Stimulated activated CD8-positive, alpha-beta memory T cell treated with anti-CD3 and anti-CD28 coated beads, Interleukin-4, amount 100 ng/mL, for 48 hours (primary cell): Measurements from ENCODE around the gene ARVCF.

Source experiments
- DNase-seq: peaks from one replicate; pipeline ENCODE4 v3.0.0-alpha.2; 2020

The ARVCF gene

DNA sequence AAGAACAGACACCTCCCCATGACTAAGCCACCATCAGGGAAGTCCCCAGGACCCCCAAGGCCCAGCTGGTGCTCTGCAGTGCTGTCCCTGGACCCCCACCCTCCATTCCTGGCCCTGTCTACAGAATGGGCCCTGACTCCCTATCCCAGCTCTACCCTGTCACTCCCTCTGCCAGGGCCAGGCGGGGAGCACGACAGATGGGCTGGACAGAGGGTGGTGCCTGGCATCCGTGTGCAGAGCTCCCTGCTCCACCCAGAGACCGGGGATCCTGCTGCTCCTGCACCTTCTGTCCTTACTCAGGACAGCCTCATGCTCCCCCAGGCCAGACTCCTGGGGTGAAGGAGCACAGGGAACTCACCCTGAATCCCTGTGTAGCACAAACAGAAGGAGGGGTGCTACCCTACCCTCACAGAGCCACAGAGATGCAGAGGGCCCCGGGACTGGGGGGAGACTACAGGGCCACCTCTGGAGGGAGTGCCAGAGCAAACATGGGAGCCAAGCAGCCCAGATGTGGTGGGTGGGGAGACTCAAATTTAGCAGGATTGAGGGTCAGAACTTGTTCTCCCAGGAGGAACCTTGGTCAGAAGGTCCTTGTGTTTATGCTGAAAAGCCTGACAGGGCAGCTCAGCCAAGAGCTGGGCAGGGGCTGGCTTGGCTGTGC lies 2.0 kb downstream of the ARVCF start:
- no peak for DNase-seq

DNA sequence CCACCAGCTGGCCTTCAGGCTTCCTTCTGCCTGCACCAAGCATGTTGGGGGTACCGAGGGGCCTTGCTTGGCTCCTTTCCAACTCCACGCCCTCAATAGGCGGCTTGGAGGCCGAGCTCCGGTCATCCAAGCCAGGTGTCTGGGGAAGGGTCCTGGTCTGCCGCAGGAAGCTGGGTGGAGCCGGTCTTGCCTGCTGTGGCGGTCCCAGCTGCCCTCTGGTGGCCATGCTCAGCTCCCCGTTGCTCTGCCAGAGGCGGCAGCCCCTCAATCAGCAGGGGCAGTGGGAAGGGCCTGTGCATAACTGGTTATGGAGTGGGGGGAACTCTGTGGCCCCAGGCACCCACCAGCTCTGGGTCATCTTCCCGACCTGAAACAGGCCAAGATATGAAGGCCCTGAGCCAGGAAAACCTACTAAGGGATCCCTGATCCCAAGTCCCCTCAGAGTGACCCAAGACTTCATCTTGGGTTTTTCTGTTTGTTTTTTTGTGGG lies 3.2 kb downstream of the ARVCF start:
- peak; percentile 64 for DNase-seq

DNA sequence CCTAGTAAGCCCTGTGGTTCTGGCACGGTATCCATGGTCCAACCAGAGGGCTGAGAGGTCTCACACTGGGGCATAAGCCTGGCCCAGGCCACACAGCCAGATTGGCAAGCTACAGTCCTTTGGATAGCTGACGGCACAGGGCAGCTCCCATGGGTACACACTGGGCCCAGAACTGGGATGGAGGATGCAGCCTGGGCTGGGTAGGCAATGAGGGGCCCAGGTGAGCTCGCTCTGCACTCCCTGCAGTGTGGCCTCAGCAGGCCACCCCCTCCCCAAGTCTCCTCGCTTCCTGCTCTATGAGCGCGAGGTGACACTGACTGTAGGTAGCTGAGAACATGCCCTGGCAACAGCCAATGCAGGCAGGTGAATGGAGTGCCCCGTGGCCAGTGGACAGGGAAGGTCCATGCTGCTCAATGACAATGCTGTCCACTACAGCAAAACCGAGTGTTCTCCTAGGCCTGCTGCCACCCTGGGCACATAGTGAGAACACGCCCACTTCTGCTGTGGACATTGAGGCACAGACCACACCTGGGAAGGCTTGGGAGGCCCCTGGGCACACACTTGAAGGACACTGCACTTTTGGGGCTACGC lies 3.8 kb downstream of the ARVCF start:
- DNase-seq, result no peak

DNA sequence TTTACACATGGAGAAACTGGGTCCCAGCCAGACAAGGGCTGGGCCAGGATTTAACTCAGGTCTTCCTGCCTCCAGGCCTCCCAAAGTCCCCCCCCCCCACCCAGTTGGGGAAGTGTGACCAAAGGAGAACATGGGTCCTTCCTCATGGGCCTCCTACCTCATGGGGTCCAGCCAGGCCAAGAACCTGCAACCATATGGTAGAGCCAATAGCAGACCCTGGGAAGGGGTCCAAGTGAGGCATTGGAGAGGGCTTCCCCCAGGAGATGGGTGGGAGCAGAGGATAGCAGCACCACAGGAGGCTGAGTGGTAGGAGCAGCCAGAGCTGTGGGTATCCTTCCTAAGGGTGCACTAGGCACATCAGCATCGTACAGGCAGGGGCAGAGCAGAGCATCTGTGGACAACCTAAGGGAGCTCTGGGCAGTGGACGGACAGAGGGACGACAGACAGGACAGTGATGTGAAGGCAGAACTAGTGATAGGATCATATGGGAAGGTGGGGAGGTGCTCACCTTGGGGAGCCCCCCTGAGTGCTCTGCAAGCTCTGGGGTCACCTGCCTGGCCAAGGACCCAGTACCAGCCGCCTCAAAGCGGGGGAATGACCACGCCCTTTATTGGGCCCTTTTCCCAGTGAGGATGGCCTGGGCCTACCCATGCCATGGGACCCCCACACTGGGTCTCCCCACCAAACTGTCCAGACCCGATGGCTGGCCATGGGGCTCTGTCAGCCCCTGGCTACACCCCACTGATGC lies 4.5 kb downstream of the ARVCF start:
- DNase-seq, result no peak

DNA sequence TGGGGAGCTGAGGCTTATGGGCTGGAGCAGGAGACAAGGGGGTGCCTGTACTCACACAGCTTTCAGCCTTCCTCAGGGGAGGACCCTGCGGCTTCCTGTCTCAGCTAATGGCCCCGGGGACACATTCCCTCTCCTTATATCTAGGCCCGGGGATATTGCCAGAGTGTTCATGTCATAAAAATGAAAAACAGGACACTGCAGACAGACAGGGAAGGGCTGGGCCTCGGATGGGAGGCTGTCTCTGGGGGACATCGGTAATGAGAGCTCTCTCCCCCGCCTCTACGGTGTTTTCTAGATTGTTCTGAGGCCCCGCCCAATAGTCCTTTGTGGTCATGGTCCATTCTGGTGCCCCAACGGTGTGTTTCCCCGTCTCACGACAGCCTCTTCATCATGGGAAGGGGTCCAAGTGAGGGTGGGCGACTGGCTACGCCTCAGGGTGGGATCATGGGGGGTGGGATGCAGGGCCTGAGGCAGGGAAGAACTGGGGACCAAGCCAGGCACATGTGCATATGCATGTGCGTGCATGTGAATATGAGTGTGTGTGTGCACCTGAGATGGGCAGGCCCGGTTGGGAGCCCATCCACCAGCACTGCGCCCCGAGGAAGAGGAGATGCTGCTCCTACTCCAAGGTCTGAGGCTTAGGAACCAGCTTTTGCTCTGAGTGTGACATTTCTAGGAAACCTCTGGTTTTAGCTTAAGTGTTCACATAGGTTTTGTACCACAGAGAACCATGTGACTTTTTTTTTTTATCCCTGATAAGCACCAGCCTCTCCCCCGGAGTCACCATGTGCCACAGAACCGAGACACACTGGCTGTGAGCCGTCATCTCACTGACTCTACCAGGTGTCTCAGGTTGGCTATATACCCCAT lies 5.3 kb downstream of the ARVCF start:
- no peak for DNase-seq

DNA sequence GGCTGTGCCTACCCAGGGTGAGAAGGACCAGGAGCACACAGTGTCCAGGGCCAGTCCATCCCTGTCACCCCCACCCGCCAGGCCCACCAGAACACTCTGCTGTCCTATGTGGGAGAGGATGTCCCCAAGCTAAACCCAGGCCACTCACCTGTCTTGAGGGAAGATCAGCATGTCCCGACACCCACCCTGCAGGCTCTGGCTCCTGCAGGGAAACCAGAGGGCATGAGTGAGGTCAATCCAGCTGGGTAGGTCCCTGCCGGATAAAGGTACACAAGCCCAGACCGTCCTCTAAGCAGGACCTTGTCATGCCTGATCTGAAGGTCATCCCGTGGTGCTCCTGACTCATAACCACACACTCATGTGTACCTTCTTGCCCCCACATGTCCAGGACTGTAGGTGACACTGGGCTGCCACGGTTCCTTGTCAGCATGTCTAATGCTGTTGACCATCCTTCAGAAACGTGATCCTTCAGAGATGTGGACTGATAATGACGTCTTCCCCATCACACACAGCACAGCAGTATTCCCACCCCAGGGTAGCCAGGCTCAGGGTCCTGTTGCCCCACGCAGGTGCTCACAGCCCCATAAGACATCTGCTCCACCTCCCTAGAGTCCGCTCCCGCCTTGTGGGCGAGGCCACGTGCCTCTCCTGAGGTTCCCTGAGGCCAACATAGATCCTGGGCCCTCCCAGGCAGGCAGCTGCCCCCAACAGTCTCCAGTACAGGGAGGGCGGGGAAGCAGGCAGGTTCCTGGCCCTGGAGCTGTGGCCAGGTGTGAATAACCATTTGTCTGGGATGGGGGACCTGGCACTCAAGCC lies 6.1 kb downstream of the ARVCF start:
- DNase-seq, result no peak

DNA sequence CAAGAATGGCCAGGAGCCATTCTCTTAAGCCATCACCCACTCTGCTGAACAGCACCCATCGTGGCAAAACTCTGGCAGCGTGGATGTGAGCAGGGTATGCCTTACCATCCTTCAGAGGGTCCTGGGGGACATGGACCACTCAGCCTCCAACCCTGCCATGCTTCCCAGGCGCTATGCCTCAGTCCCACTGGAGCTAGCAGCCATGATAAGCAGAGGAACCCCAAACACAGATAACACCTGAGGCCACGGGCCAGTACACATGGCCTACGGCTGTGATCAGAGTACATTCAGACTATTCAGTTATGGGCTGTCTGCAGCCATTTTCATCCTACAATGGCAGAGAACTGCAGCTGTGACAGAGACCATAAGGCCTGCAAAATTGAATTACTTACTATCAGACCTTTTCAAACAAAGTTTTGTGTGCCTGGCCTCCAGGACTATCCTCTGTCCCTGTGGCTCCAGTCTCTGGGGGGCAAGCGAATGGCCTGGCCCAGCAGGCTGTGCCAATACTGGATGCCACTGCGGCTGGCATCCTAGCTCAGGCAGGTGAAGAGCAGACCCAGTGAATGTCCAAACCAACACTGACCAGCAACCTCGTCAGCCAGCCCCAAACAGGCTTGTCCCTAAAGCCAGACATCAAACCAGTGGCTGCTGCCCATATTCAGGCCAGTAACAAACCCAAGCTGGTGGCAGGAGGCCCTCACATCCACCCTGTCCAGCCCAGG lies 6.9 kb downstream of the ARVCF start:
- DNase-seq, result no peak

DNA sequence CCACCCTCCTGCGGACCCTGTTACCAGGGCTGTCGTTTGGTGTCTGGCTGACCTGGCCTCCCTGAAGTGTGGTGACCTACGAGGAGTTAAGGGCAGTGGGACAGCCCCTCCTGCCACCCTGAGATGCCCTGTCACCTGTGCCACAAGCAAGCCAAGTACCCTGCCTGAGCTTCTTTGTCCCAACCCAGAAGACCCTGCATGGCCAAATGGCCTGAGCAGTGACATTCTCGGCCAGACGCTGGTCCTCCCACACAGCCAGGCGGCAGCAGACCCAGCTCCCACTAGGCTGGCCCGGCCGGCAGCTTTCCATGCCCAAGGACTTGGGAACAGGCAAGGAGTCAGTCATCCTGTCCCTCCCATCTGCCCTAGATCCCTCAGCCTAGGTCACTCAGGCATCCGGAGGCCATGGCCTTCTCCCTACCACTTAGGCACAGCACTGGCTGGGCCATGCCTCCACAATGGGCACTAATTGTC lies 7.6 kb downstream of the ARVCF start:
- no peak for DNase-seq

DNA sequence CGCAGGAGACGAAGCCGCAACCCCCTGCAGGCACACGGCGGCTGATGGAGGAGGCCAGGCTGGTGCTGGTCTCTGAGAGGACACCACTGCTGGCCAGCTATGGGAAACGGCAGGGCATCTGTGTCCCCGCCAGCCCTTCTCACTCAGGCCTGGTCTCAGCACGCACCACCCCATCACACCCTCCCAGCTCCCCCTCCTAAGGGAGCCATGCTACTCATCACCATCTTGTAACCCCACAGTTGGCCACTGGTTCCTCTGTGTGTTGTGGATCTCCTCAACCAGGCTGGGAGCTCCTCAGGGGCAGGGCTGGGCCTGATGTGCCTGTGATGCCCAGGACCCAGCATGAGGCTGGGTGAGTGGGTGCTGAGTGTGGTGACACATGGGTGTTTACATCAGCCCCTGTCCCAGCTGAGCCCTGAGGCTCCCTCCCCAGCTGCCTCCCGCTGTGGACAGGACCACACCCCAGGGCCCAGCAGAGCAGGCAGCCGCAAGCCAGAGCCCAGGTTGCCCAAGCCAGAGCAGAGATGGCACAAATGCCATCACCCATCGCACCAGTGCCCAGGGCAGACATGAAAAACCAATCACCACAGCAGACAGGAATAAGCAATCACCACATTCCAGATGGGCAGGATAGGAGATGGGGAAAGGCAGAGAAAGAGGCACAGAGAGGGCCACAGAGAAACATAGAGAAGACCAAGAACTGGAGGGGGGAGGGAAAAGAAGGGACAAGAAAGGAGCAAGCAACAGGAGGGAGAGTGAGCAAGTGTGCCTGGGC lies 8.2 kb downstream of the ARVCF start:
- no peak for DNase-seq

DNA sequence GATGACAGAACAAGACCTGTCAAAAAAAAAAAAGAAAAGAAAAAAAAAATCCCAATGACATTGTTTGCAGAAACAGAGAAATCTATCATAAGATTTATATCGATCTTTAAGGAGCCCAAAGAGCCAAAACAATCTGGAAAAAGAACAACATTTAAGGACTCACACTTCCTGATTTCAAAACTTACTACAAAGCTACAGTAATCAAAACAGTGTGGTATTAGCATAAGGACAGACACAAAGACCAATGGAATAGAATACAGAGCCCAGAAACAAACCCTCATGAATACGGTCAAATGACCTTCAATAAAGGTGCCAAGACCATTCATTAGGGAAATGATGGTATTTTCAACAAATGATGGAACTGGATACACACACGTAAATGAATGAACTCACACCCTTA lies 12.2 kb downstream of the ARVCF start:
- no peak for DNase-seq

DNA sequence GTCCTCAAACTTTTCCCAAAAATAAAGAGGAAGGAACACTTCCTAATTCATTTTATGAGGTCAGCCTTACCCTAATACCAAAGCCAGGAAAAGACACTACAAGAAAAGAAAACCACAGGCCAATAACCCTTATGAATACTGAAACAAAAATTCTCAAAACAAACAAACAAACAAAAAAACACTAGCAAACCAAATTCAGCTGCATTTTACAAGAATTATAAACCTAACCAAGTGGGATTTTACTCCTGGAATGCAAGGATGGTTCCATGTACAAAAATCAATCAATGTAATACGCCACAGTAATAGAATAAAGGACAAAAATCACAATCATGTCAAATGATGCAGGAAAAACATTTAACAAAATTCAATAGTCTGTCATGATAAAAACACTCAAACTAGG lies 13.3 kb downstream of the ARVCF start:
- no peak for DNase-seq

DNA sequence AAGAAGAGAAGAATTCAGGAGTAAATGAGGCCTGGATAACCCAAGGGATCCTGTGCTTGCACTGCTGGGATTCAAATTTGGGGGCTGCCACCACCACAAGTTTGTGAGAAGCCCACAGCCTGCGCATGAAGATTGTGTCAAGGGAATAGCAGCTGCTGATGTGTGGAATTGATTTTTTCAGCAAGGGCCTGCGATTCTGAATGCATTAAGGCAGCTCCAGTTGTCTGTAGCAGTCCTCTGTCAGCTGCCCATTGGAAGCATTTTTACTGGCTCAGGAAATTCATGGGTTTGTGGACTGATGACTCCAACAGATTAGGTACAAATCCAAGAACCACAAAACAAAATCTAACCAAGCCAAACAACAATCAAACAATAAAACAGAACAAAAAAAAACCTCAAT lies 14.0 kb downstream of the ARVCF start:
- DNase-seq, result no peak

DNA sequence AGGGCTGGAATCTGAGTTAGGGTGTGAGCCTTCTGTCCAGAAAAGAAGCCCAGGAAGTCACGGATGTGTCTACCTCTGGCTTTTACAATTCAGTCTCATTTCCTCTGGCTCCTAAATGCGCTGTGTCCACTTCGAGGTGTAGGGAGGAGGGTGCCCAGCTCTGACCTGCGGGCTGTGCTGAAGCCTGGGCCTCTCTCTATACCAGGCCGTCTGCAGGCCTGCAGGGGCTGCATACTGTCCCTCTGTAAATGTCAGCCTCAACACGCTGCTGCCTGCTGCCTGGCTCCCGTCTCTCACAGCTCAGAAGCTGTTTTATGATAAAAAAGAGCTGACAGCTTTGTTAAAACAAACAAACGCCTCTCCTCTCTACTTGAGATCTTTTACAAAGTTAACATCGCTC lies 14.5 kb downstream of the ARVCF start:
- no peak for DNase-seq

DNA sequence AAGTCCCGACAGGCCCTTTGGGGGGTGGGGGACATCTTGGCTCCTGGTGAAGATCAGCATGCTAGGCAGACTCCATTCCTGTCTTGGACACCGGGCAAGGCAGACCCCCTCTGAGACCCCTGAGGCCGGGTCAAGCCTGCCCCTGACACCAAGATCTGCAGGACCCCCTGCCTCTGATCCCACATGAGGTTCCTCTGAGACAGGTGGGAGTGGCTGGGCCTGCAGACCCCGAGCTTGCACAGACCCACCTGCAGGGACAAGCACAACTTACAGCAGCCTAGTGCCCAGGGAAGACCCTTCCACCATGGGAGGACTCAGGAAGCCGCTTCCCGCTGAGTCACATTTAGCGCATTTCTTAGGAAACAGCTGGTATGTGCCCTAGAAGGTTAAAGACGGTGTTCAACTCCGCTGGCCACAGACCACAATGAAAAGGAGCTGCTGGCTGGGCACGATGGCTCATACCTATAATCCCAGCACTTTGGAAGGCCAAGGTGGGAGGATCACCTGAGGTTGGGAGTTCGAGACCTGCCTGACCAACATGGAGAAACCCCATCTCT lies 15.5 kb downstream of the ARVCF start:
- no peak for DNase-seq

DNA sequence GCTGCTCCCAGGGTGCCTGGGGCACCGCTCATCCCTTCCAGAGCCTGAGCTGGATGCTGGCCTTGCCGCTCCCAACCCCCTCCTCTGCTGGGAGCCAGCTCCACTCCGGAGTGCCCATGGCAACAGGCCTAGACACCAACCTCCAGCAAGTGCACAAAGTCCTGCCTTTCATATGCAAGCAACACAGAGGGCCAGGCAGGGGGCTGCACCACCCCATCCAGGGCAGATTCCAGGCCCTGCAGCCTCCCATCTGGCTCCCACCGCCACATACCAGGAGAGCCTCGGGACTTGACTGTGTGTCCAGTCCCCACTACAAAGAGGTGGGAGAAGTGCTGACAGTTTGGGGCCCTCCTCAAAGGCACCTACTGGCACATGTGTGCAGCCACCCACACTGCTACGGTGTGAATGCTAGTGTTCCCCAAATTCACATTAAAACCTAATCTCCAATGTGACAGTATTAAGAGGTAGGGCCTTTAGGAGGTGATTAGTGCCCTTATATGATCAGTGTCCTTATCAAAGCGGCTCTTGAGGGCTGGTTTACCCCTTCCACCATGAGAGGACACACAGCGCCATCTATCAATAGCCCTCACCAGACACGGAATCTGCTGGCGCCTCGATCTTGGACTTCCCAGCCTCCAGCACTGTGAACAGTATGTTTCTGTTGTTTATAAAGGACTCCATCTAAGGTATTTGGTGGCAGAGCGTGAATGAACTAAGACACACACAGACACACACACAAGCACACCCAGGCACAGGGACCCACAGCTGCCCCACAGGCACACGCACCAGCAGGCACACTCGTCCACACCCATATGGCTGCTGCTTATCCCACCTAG lies 16.2 kb downstream of the ARVCF start:
- DNase-seq, result no peak

DNA sequence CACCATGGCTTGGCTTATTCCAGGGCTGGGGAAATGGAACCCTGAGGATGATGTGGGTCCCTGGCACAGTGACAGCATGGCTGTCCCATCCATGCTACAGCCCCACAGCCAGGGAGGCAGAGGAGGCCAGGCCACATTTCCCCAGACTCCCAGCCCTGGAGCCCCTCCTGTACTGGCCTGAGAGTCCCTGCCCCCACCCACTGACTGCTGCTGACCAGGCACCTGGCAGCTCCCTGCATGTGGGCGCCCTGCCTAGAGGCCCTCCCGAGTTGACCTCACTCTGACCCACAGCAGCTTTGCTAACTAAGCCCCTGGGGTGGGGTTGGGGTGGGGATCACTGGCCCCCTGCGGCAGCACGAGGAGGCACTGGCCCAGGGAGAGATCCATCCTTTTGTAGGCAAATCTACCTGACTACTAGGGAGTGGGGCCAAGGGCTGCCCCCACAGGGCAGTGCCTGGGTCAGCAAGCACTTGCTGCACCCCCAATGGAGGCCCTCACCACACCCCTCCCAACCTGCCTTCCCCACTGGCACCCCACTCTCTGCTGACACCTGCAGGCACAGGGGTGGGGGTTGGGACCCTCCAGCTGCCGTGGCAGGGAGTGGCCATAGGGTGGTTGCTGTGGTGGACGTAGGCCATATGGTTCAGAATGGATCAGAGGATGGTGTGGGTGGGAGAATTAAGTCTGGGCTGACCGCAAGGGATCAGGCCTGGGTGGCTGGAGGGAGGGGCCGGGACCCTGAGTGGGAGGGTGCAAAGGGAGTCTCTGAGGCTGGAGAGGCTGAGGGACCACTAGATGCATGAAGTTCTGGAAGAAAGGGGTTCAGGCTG lies 17.4 kb downstream of the ARVCF start:
- no peak for DNase-seq

DNA sequence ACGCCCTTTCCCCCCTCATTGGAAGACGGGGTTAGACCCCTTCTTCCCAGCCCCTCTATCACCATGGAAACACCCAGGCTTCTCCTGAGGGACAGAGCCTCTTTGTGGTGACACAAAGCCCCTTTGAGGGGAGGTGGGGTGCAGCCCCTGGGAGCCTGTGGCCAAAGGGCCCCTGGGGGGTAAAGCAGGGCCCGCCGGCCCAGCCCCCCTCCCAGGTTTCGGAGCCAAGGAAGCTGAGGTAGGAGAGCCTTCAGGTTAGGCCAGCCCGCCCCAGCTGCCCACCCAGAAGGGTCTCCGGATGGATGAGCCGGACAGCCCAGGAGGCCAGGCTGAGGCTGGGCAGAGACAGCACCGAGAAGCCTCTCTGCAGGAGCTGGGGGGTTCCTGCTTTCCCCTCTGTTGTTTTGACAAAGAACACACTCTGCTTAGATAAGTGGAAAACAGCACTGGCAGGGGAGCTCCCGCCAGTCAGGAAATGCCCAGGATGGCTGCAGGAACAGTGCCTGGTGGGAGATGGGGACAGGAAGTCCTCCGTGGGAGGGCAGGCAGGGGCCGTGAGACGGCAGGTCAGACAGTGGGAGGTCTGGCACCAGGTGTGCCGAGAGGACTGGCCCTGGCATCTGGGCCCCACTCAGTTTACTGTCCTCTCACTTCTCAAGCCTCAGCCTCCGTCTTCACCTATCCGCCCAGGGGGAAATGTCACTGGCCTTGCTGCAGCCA lies 18.2 kb downstream of the ARVCF start:
- DNase-seq, result no peak
